K562 (cell line): ENCODE results near the gene RHOBTB3.

ENCODE experiments used
- BHLHE40 ChIP-seq: IDR thresholded peaks from 2 replicates; pipeline ENCODE4 v1.6.1; 2011; ENCODE audit warnings: low read length, improper control_type of control experiment
- HCFC1 ChIP-seq: IDR thresholded peaks from 2 replicates; pipeline ENCODE4 v1.6.1; 2012; ENCODE audit warnings: low read depth, low read length, improper control_type of control experiment
- SIN3A ChIP-seq, 2 experiments: fragments of 150-350 bp in 1 of 2; IDR thresholded peaks; 2 replicates each; pipeline ENCODE4 v1.6.1; 2011 to 2016; ENCODE audit warnings: borderline replicate concordance in 2 of 2, low read depth in 2 of 2, low read length in 2 of 2, mild to moderate bottlenecking in 2 of 2, moderate library complexity in 2 of 2; ENCODE audit not compliant: control insufficient read depth in 1 of 2

- TF ChIP-seq SIN3A (IDR thresholded peaks at IDR 0.05; ENCODE audit: borderline replicate concordance in 2 of 2, control insufficient read depth in 1 of 2, low read depth in 2 of 2, low read length in 2 of 2): no peak
- TF ChIP-seq HCFC1: no peak
- TF ChIP-seq BHLHE40: no peak
These were observed 12.7 kb downstream of the RHOBTB3 start for GRCh38 chr5:95743877-95744276.
